ENCODE measurements around the gene KCNJ13. TPM values are rescaled to one million over a fixed set of nuclear protein-coding genes. Genes with fewer than 3 reads are reported as not detected.
"Not testable (repeated sequence)": the region's sequence is repeated elsewhere in the genome, so short reads cannot be mapped to it uniquely, and the experiment has no call there.

The KCNJ13 gene
- total RNA-seq, 1 donor from 2014 or later = not detected

- no peak for DNase-seq (ENCODE audit: low read depth)
- no peak for TF ChIP-seq CTCF (conservative IDR thresholded peaks at IDR 0.05; ENCODE audit: low read depth, low read length)
- H3K4me3 ChIP-seq (ENCODE audit: low read depth, low read length) = no peak overlapping the region
These were observed 47.6 kb downstream of the KCNJ13 start for GRCh38 chr2:232728785-232729184.

GRCh38 chr2:232723027-232723426 lies 53.3 kb downstream of the KCNJ13 start:
- no peak for TF ChIP-seq CTCF (conservative IDR thresholded peaks at IDR 0.05; ENCODE audit: low read depth, low read length)
- H3K4me3 ChIP-seq (ENCODE audit: low read depth, low read length) = no peak overlapping the region
- no peak for DNase-seq (ENCODE audit: low read depth)

- no peak for DNase-seq (ENCODE audit: low read depth)
- H3K4me3 ChIP-seq (ENCODE audit: low read depth, low read length) = no peak overlapping the region
- TF ChIP-seq CTCF (conservative IDR thresholded peaks at IDR 0.05; ENCODE audit: low read depth, low read length) = no peak
These were observed 54.5 kb downstream of the KCNJ13 start for GRCh38 chr2:232721882-232722281.

GRCh38 chr2:232721261-232721660 lies 55.1 kb downstream of the KCNJ13 start:
- H3K4me3 ChIP-seq (ENCODE audit: low read depth, low read length) = no peak overlapping the region
- TF ChIP-seq CTCF (conservative IDR thresholded peaks at IDR 0.05; ENCODE audit: low read depth, low read length) = no peak
- no peak for DNase-seq (ENCODE audit: low read depth)

GRCh38 chr2:232720056-232720455 lies 56.3 kb downstream of the KCNJ13 start:
- DNase-seq (ENCODE audit: low read depth) = not testable (repeated sequence)

More at GRCh38 chr2:232720056-232720455, 56.3 kb downstream of the KCNJ13 start:
- not testable (repeated sequence) for H3K4me3 ChIP-seq (ENCODE audit: low read depth, low read length)

Other genes with a start within 250 kb of the KCNJ13 start
- gene CHRNG, start 236.9 kb downstream of the KCNJ13 start, total RNA-seq = not detected in 2 replicates
- 1.2 and 2.5 TPM in 2 replicates for gene TIGD1, start 226.0 kb downstream of the KCNJ13 start, total RNA-seq
- gene EIF4E2, start 225.9 kb downstream of the KCNJ13 start, total RNA-seq = 96.0 and 103 TPM in 2 replicates
- 10.3 and 16.6 TPM in 2 replicates for gene EFHD1, start 143.0 kb downstream of the KCNJ13 start, total RNA-seq
- gene GIGYF2, start 79.2 kb downstream of the KCNJ13 start, total RNA-seq = 24.0 and 31.8 TPM in 2 replicates
- 1.2 and 5.0 TPM in 2 replicates for gene SNORC, start 93.7 kb upstream of the KCNJ13 start, total RNA-seq
- gene NGEF, start 236.7 kb upstream of the KCNJ13 start, total RNA-seq = 4.2 and 8.6 TPM in 2 replicates

Data from epithelial cell of proximal tubule (primary cell).